Astrocyte (in vitro differentiated cells and primary cell): Measurements from ENCODE around the gene WNT9B. TPM values are rescaled to one million over a fixed set of nuclear protein-coding genes. Genes with fewer than 3 reads are reported as not detected.

ENCODE experiments used
- DNase-seq: peaks from one replicate; pipeline ENCODE4 v3.0.0-alpha.2; 2010; ENCODE audit warnings: low read depth
- FAIRE-seq: peaks from 2 replicates; lab custom pipeline; 2011; peaks lifted over from hg19 to GRCh38; lab: Jason Lieb, UNC
- H2AFZ ChIP-seq: 2 replicates; pipeline ENCODE4 v1.6.0; 2012; ENCODE audit warnings: low read depth, low read length, inconsistent platforms
- H3K27ac ChIP-seq: 2 replicates; pipeline ENCODE4 v1.5.1; 2011; ENCODE audit warnings: low read depth, low read length, inconsistent platforms
- H3K27me3 ChIP-seq: 2 replicates; pipeline ENCODE4 v1.6.0; 2011; ENCODE audit warnings: low read length, inconsistent platforms; ENCODE audit not compliant: insufficient read depth
- H3K36me3 ChIP-seq: 2 replicates; pipeline ENCODE4 v1.5.1; 2011; ENCODE audit warnings: low read length, inconsistent platforms; ENCODE audit not compliant: insufficient read depth
- H3K4me1 ChIP-seq: 2 replicates; pipeline ENCODE4 v1.5.1; 2011; ENCODE audit warnings: low read length, inconsistent platforms; ENCODE audit not compliant: insufficient read depth
- H3K4me2 ChIP-seq: 2 replicates; pipeline ENCODE4 v1.6.0; 2012; ENCODE audit warnings: low read length, inconsistent platforms
- H3K4me3 ChIP-seq: 2 replicates; pipeline ENCODE4 v1.5.1; 2011; ENCODE audit warnings: low read depth, mild to moderate bottlenecking, low read length, inconsistent platforms; ENCODE audit not compliant: insufficient read depth
- H3K79me2 ChIP-seq: 2 replicates; pipeline ENCODE4 v1.6.0; 2012; ENCODE audit warnings: mild to moderate bottlenecking, low read length, inconsistent platforms; ENCODE audit not compliant: insufficient read depth
- H3K9ac ChIP-seq: 2 replicates; pipeline ENCODE4 v1.6.0; 2012; ENCODE audit warnings: mild to moderate bottlenecking, low read length, inconsistent platforms
- H3K9me3 ChIP-seq: 2 replicates; pipeline ENCODE4 v1.5.1; 2012; ENCODE audit warnings: low read depth, mild to moderate bottlenecking, low read length, inconsistent platforms; ENCODE audit not compliant: insufficient read depth
- H4K20me1 ChIP-seq: 2 replicates; pipeline ENCODE4 v1.6.0; 2012; ENCODE audit warnings: low read length, inconsistent platforms; ENCODE audit not compliant: insufficient read depth
- H3K27ac Mint-ChIP-seq: one replicate; pipeline ENCODE4 v1.8.0; 2021; ENCODE audit warnings: mild to moderate bottlenecking, mixed read lengths; ENCODE audit not compliant: unreplicated experiment
- H3K27me3 Mint-ChIP-seq: one replicate; pipeline ENCODE4 v1.8.0; 2021; ENCODE audit warnings: low read depth, mixed read lengths; ENCODE audit not compliant: unreplicated experiment
- H3K36me3 Mint-ChIP-seq: one replicate; pipeline ENCODE4 v1.8.0; 2021; ENCODE audit warnings: low read depth, mixed read lengths; ENCODE audit not compliant: unreplicated experiment
- H3K4me1 Mint-ChIP-seq: one replicate; pipeline ENCODE4 v1.8.0; 2021; ENCODE audit warnings: low read depth, mixed read lengths; ENCODE audit not compliant: unreplicated experiment
- H3K4me3 Mint-ChIP-seq: one replicate; pipeline ENCODE4 v1.8.0; 2021; ENCODE audit warnings: mild to moderate bottlenecking, moderate library complexity, mixed read lengths; ENCODE audit not compliant: unreplicated experiment
- H3K9me3 Mint-ChIP-seq: one replicate; pipeline ENCODE4 v1.8.0; 2021; ENCODE audit warnings: mild to moderate bottlenecking, mixed read lengths; ENCODE audit not compliant: unreplicated experiment
- EZH2 ChIP-seq: IDR thresholded peaks from 2 replicates; pipeline ENCODE4 v1.6.1; 2012; ENCODE audit warnings: mild to moderate bottlenecking, low read length, inconsistent platforms; ENCODE audit not compliant: insufficient read depth
- total RNA-seq: library from RNA; stranded (reverse); gene quantifications from 2 replicates; pipeline ENCODE4 v1.2.1, GENCODE V29; 2021
- TF ChIP-seq, protein P1 (sequence below): IDR thresholded peaks from 2 replicates; pipeline ENCODE4 v1.5.1; 2011; ENCODE audit warnings: low read depth, mild to moderate bottlenecking, inconsistent platforms, low read length, moderate library complexity; ENCODE audit not compliant: insufficient read depth

The WNT9B gene
- total RNA-seq, 1 donor from 2014 or later, result 0.48 TPM

DNA sequence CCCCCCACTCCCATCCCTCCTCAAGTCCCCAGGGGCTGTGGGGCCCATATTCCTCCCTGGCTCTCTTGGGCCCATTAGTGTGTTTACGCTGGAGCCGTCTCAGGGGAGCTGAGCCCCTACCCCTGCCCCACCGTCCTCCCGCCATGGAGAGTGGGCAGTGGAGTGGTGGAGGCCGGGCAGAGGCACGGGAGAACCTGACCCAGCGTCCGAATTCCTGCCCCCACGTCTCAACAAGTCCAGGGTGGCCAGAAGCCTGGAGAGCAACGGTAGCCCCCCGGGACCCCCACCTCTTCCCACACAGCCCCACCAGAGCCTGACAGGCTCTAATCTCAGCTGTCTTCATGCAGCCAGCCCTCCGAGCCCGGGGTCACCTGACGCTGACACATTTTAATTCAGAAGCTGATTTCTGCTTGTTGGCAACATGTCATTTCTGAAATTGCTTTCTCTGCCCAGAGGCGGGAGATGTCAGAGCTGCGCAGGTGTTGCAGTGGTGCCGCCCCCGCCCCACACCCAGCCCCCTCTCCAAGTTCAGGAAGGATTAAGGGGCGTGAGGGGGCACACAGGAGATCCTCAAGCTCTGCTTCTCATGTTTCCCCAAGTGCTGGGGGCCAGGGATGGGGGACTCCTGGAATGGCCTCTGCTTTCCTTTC, 32.6 kb downstream of the WNT9B start:
- Mint-ChIP-seq H3K27ac (no peak overlapping the region), H3K4me1 (no peaks in the 10 kb centered on the region), H3K36me3 (no peaks in the 10 kb centered on the region), H3K4me3 (no peak overlapping the region), H3K27me3 (peaks cover 48% of the 10 kb centered on the region), H3K9me3 (no peaks in the 10 kb centered on the region)
- Histone ChIP-seq H4K20me1 (no peaks in the 10 kb centered on the region), H3K9me3 (no peaks in the 10 kb centered on the region), H3K27ac (no peak overlapping the region), H3K79me2 (no peaks in the 10 kb centered on the region), H3K4me2 (no peak overlapping the region), H3K4me1 (no peaks in the 10 kb centered on the region), H2AFZ (no peak overlapping the region), H3K9ac (no peak overlapping the region), H3K4me3 (no peak overlapping the region), H3K27me3 (peaks cover 28% of the 10 kb centered on the region), H3K36me3 (no peaks in the 10 kb centered on the region)
- TF ChIP-seq, protein P1, sequence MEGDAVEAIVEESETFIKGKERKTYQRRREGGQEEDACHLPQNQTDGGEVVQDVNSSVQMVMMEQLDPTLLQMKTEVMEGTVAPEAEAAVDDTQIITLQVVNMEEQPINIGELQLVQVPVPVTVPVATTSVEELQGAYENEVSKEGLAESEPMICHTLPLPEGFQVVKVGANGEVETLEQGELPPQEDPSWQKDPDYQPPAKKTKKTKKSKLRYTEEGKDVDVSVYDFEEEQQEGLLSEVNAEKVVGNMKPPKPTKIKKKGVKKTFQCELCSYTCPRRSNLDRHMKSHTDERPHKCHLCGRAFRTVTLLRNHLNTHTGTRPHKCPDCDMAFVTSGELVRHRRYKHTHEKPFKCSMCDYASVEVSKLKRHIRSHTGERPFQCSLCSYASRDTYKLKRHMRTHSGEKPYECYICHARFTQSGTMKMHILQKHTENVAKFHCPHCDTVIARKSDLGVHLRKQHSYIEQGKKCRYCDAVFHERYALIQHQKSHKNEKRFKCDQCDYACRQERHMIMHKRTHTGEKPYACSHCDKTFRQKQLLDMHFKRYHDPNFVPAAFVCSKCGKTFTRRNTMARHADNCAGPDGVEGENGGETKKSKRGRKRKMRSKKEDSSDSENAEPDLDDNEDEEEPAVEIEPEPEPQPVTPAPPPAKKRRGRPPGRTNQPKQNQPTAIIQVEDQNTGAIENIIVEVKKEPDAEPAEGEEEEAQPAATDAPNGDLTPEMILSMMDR, result no peak
- no peak for TF ChIP-seq EZH2
- DNase-seq (no peak), FAIRE-seq (no peak)

GRCh38 chr17:46884552-46884951, 33.2 kb downstream of the WNT9B start:
- no peaks in the 10 kb centered on the region for H3K4me1 ChIP-seq
- no peak overlapping the region for H2AFZ ChIP-seq
- no peaks in the 10 kb centered on the region for H4K20me1 ChIP-seq
- no peak overlapping the region for H3K4me3 Mint-ChIP-seq
- no peak overlapping the region for H3K9ac ChIP-seq
- no peak overlapping the region for H3K4me2 ChIP-seq
- H3K79me2 ChIP-seq, result no peaks in the 10 kb centered on the region
- peaks cover 50% of the 10 kb centered on the region for H3K27me3 Mint-ChIP-seq
- peaks cover 33% of the 10 kb centered on the region for H3K27me3 ChIP-seq
- no peaks in the 10 kb centered on the region for H3K9me3 Mint-ChIP-seq
- H3K4me3 ChIP-seq, result no peak overlapping the region
- TF ChIP-seq, protein P1, result no peak
- TF ChIP-seq EZH2, result no peak
- H3K4me1 Mint-ChIP-seq, result no peaks in the 10 kb centered on the region
- H3K27ac Mint-ChIP-seq, result no peak overlapping the region
- H3K36me3 Mint-ChIP-seq, result no peaks in the 10 kb centered on the region
- no peaks in the 10 kb centered on the region for H3K36me3 ChIP-seq
- no peaks in the 10 kb centered on the region for H3K9me3 ChIP-seq
- FAIRE-seq (no peak), DNase-seq (no peak)
- no peak overlapping the region for H3K27ac ChIP-seq
